OCI-LY3 (cell line): ENCODE results near the gene TLE4.

Experiments
- H2AFZ ChIP-seq: fragments of 200-600, 300-600 bp; shearing (Covaris generic); 2 replicates; pipeline ENCODE4 v1.6.0; 2014; ENCODE audit warnings: antibody characterized with exemption, low read depth, low read length
- H3K27ac ChIP-seq: fragments of 200-600, 300-600 bp; sonication (generic); 2 replicates; pipeline ENCODE4 v1.5.1; 2014; ENCODE audit warnings: mild to moderate bottlenecking, low read length, moderate library complexity, mixed read lengths
- H3K27me3 ChIP-seq: fragments of 200-600, 300-600 bp; sonication (generic); 2 replicates; pipeline ENCODE4 v1.6.1; 2014; ENCODE audit warnings: low read depth, low read length, mixed read lengths
- H3K36me3 ChIP-seq: fragments of 200-600, 300-600 bp; sonication (generic); replicated peaks from 2 replicates; pipeline ENCODE3; 2014; ENCODE audit warnings: low read depth, low read length, mixed read lengths
- H3K4me1 ChIP-seq: fragments of 300-600, 200-600 bp; sonication (generic); 2 replicates; pipeline ENCODE4 v1.6.1; 2014; ENCODE audit warnings: low read length, mixed read lengths
- H3K4me2 ChIP-seq: fragments of 200-600, 300-600 bp; sonication (generic); 2 replicates; pipeline ENCODE4 v1.6.1; 2014; ENCODE audit warnings: low read length, mixed read lengths
- H3K4me3 ChIP-seq: fragments of 300-600, 200-600 bp; sonication (generic); 2 replicates; pipeline ENCODE4 v1.5.1; 2014; ENCODE audit warnings: antibody characterized with exemption, mild to moderate bottlenecking, low read length, moderate library complexity
- H3K79me2 ChIP-seq: fragments of 300-600, 200-600 bp; shearing (Covaris generic); 2 replicates; pipeline ENCODE4 v1.6.1; 2014; ENCODE audit warnings: mild to moderate bottlenecking, low read length, mixed read lengths
- H3K9ac ChIP-seq: fragments of 300-600, 200-600 bp; shearing (Covaris generic); 2 replicates; pipeline ENCODE4 v1.6.0; 2014; ENCODE audit warnings: mild to moderate bottlenecking, low read length, moderate library complexity
- H3K9me3 ChIP-seq: fragments of 200-600, 300-600 bp; shearing (Covaris generic); 2 replicates; pipeline ENCODE4 v1.6.1; 2014; ENCODE audit warnings: low read length, mixed read lengths; ENCODE audit not compliant: insufficient read depth
- H4K20me1 ChIP-seq: fragments of 200-600, 300-600 bp; sonication (generic); 2 replicates; pipeline ENCODE4 v1.6.1; 2016; ENCODE audit warnings: low read length, mixed read lengths; ENCODE audit not compliant: insufficient read depth
- EZH2phosphoT487 ChIP-seq: fragments of 200-600 bp; shearing (Covaris generic); IDR thresholded peaks from 2 replicates; pipeline ENCODE4 v1.6.1; 2018; ENCODE audit warnings: antibody characterized with exemption, mixed run types, low read depth
- TF ChIP-seq, protein P1 (sequence below): fragments of 200-600, 300-600 bp; sonication (generic); IDR thresholded peaks from 2 replicates; pipeline ENCODE4 v1.5.1; 2014; ENCODE audit warnings: antibody characterized with exemption, low read length, low read depth

Gene TLE4

DNA sequence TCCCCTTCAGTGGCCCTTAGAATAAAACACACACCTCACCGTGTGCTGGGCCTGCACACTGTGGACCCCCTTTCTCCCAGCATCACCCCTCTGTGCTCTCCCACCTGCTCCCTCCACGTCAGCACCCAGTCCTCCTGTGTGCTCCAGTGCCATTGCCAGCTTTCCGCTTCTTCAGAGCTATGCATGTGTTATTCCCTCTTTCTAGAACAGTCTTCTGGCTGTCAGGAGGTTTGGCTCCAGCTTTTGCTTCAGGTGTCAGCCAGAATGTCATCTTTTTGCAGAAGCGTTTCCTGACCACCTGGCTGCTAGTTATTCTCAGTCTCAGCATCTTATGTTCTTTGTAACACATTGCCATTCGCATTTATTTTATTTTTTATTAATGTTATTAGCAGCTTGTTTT is 119.7 kb downstream of the TLE4 start:
- Histone ChIP-seq H3K4me2 (no peak overlapping the region), H3K9me3 (no peaks in the 10 kb centered on the region), H3K9ac (no peak overlapping the region), H2AFZ (no peak overlapping the region), H3K27me3 (no peaks in the 10 kb centered on the region), H3K4me3 (no peak overlapping the region), H3K79me2 (no peaks in the 10 kb centered on the region), H3K4me1 (no peaks in the 10 kb centered on the region), H4K20me1 (no peaks in the 10 kb centered on the region; the same call in 1 of the 2 replicates), H3K27ac (no peak overlapping the region), H3K36me3 (no peaks in the 10 kb centered on the region)
- TF ChIP-seq, protein P1, sequence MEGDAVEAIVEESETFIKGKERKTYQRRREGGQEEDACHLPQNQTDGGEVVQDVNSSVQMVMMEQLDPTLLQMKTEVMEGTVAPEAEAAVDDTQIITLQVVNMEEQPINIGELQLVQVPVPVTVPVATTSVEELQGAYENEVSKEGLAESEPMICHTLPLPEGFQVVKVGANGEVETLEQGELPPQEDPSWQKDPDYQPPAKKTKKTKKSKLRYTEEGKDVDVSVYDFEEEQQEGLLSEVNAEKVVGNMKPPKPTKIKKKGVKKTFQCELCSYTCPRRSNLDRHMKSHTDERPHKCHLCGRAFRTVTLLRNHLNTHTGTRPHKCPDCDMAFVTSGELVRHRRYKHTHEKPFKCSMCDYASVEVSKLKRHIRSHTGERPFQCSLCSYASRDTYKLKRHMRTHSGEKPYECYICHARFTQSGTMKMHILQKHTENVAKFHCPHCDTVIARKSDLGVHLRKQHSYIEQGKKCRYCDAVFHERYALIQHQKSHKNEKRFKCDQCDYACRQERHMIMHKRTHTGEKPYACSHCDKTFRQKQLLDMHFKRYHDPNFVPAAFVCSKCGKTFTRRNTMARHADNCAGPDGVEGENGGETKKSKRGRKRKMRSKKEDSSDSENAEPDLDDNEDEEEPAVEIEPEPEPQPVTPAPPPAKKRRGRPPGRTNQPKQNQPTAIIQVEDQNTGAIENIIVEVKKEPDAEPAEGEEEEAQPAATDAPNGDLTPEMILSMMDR, result no peak
- TF ChIP-seq EZH2phosphoT487, result no peak

DNA sequence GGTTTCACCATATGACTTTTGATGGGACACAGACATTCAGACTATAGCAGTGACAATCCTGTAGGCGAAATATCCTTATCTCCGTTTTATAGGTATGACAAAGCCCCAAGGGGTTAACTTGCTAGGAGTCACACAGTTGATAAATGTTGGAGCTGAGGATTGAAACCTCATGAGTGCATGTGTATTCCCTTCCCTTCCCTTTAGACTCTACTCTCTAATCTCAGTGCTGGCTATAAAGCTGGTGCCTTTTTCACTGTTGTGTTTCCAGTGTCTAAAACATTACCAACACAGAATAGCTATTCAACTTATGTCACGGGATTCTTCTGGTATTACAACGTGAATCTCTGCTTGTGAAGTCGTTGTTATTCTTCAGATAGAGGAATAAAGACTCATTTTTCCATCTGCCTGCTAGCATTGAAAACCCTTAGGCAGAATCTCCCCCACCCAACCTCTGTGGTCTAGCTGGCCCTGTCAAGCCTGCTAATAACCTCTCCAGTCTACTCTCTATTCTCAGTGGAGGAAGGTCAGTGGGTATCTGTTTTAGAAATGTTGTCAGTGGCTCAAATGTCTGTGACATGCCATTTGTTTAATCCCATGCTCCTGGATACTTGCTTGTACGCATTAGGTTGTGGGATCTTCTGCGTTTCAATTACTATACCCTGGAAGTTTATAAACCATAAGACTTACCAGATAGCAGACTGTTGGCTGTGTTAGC is 121.2 kb downstream of the TLE4 start:
- Histone ChIP-seq H4K20me1 (no peaks in the 10 kb centered on the region; the same call in 1 of the 2 replicates), H3K4me3 (no peak overlapping the region), H2AFZ (no peak overlapping the region), H3K4me1 (no peaks in the 10 kb centered on the region), H3K79me2 (no peaks in the 10 kb centered on the region), H3K27me3 (no peaks in the 10 kb centered on the region), H3K4me2 (no peak overlapping the region), H3K9ac (no peak overlapping the region), H3K27ac (no peak overlapping the region), H3K36me3 (no peaks in the 10 kb centered on the region), H3K9me3 (no peaks in the 10 kb centered on the region)
- TF ChIP-seq, protein P1, result no peak
- no peak for TF ChIP-seq EZH2phosphoT487

DNA sequence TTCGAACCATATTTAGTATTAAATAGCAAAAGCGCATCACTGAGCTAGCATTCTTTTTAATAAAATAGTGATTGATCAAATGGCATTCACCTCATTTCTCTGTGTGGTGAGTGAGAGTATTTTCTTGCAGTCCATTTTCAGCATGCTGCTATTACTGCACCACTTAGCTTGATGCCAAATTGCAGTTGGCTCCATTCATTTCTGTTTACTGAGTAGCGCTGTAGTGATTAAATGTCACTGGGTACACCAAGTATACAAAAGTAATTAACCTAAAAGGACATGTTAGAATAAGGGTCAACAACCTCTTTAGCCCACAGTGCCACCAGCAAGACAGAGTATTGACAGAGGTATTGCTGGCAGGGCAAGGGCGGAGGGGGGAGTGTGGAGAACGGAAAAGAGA is 122.0 kb downstream of the TLE4 start:
- H3K79me2 ChIP-seq, result no peaks in the 10 kb centered on the region
- H3K4me2 ChIP-seq, result no peak overlapping the region
- H3K9ac ChIP-seq, result no peak overlapping the region
- no peaks in the 10 kb centered on the region for H3K27me3 ChIP-seq
- no peak overlapping the region for H3K27ac ChIP-seq
- TF ChIP-seq, protein P1, result no peak
- TF ChIP-seq EZH2phosphoT487, result no peak
- no peaks in the 10 kb centered on the region for H3K4me1 ChIP-seq
- no peak overlapping the region for H3K4me3 ChIP-seq
- no peaks in the 10 kb centered on the region; the same call in 1 of the 2 replicates for H4K20me1 ChIP-seq
- no peaks in the 10 kb centered on the region for H3K9me3 ChIP-seq
- H3K36me3 ChIP-seq, result no peaks in the 10 kb centered on the region
- no peak overlapping the region for H2AFZ ChIP-seq

DNA sequence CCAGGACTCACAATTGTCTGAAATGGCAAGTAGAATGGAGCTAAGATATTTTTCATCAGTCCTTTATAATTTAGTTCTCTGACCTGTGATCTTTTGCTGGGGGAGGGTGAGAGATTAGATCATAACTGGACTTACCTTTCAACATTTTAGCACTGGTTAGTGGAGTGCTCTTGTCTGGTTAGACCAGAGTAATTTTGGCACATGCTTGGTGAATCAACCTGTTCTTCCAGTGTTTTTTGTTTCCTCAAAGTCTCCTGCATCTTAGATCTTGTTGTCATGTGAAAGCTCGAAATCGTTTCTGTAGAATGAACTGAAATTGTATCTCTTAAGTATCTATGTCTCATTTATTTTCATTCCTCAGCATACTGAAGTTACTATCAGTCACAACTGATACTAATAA is 122.4 kb downstream of the TLE4 start:
- H3K27me3 ChIP-seq, result no peaks in the 10 kb centered on the region
- H3K4me3 ChIP-seq, result no peak overlapping the region
- TF ChIP-seq, protein P1, result no peak
- TF ChIP-seq EZH2phosphoT487, result no peak
- no peak overlapping the region for H3K4me2 ChIP-seq
- no peaks in the 10 kb centered on the region for H3K9me3 ChIP-seq
- no peaks in the 10 kb centered on the region for H3K36me3 ChIP-seq
- no peaks in the 10 kb centered on the region for H3K4me1 ChIP-seq
- no peaks in the 10 kb centered on the region for H3K79me2 ChIP-seq
- H2AFZ ChIP-seq, result no peak overlapping the region
- no peak overlapping the region for H3K27ac ChIP-seq
- H3K9ac ChIP-seq, result no peak overlapping the region
- H4K20me1 ChIP-seq, result no peaks in the 10 kb centered on the region; the same call in 1 of the 2 replicates
